ENCODE results near the gene FRMD4B.

- TF ChIP-seq CTCF (IDR thresholded peaks at IDR 0.05) (no peak), POLR2AphosphoS5 (IDR thresholded peaks at IDR 0.05) (no peak)
These were observed 204.9 kb downstream of the FRMD4B start for GRCh38 chr3:69180869-69181591.

Measured in transverse colon (tissue), 4 donors.